Measurements from ENCODE around the gene KATNAL1.

The KATNAL1 gene

DNA sequence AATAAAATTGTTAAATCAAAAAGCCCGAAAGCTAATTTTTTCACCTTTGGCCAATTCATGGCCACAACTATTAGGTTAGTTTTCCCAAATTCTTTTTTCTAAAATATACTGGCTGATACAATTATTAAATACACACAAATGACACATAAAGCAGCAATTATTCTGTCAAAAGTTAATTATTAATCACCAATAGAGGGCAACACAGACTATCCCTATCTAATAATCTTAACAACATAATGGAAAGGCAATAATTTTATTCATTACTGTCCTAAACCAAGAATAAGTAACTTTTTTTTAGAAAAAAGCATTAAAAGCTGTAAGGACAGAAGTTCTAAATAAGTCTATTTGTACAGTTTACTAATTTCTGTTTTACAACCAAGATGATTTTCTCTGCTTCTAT lies 51.7 kb downstream of the KATNAL1 start:
- TF ChIP-seq FOXM1 (IDR thresholded peaks at IDR 0.05; ENCODE audit: borderline replicate concordance) (no peak), SUZ12 (IDR thresholded peaks at IDR 0.05) (no peak), FOXK2 (IDR thresholded peaks at IDR 0.05) (no peak), ELF4 (IDR thresholded peaks at IDR 0.05) (no peak), HDGF (IDR thresholded peaks at IDR 0.05; ENCODE audit: borderline replicate concordance) (no peak), L3MBTL2 (conservative IDR thresholded peaks at IDR 0.05) (no peak), CTBP1 (IDR thresholded peaks at IDR 0.05; ENCODE audit: borderline replicate concordance) (no peak), SP1 (IDR thresholded peaks at IDR 0.05) (no peak), BHLHE40 (IDR thresholded peaks at IDR 0.05; ENCODE audit: borderline replicate concordance) (no peak), TARDBP (IDR thresholded peaks at IDR 0.05) (no peak), NFRKB (IDR thresholded peaks at IDR 0.05) (no peak), ARNT (IDR thresholded peaks at IDR 0.05) (no peak), ZNF384 (IDR thresholded peaks at IDR 0.05) (no peak)
- TF ChIP-seq, protein P1, sequence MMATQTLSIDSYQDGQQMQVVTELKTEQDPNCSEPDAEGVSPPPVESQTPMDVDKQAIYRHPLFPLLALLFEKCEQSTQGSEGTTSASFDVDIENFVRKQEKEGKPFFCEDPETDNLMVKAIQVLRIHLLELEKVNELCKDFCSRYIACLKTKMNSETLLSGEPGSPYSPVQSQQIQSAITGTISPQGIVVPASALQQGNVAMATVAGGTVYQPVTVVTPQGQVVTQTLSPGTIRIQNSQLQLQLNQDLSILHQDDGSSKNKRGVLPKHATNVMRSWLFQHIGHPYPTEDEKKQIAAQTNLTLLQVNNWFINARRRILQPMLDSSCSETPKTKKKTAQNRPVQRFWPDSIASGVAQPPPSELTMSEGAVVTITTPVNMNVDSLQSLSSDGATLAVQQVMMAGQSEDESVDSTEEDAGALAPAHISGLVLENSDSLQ (IDR thresholded peaks at IDR 0.05), result no peak
- DNase-seq (ENCODE audit: extremely low spot score), result no peak
- ChIA-PET CTCF (no interaction called here), POLR2A (no interaction called here)

DNA sequence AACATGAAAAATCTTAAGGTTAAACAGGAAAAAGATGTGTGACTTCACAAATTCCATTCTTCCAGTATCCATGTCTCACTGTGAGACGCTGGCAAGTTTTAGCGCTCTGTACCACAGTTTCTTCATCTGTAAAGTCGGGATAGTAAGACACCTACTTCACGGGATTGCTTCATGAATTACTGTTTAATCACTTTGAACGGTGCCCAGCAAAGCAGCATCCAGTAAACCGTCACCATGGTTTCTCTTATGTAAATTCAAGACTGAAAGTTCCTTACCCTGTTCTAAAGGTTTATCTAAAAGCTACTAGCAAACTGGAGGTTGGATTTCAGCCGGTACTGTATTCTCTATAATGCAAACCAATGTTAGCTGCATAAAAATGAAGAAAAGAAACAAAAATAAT lies 53.5 kb downstream of the KATNAL1 start:
- TF ChIP-seq LEF1 (IDR thresholded peaks at IDR 0.05; ENCODE audit: borderline replicate concordance), result no peak
- no peak for TF ChIP-seq CTBP1 (IDR thresholded peaks at IDR 0.05; ENCODE audit: borderline replicate concordance)
- TF ChIP-seq HDGF (IDR thresholded peaks at IDR 0.05; ENCODE audit: borderline replicate concordance), result no peak
- DNase-seq (ENCODE audit: extremely low spot score), result no peak
- ChIA-PET POLR2A (no interaction called here), CTCF (interaction anchor here (0.6 kb wide), 1 partner anchor 141 kb away, joined by 4 read pairs; no protein-coding TSS in a partner anchor)

DNA sequence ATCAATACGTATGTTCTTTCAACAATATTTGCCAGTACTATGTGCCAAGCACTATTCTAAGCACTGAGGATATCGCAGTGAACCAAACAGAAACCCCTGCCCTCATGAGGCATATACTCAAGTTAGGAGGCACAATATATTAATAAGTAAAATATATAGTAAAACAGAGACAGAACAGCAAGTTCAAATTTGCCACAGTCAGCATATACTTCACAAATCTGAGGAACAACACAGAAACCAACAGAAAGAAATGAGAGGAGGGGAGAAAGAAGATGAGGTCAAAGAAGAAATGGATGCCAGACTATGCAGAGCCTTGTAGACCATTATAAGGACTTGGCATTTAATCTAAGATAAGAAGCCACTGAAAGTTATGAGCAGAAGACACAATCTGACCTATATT lies 59.9 kb downstream of the KATNAL1 start:
- DNase-seq (ENCODE audit: extremely low spot score), result no peak
- TF ChIP-seq L3MBTL2 (conservative IDR thresholded peaks at IDR 0.05) (no peak), BHLHE40 (IDR thresholded peaks at IDR 0.05; ENCODE audit: borderline replicate concordance) (no peak), HDGF (IDR thresholded peaks at IDR 0.05; ENCODE audit: borderline replicate concordance) (no peak), NFRKB (IDR thresholded peaks at IDR 0.05) (no peak), FOXA1 (IDR thresholded peaks at IDR 0.05) (no peak), TARDBP (IDR thresholded peaks at IDR 0.05) (no peak), FOXK2 (IDR thresholded peaks at IDR 0.05) (no peak), LEF1 (IDR thresholded peaks at IDR 0.05; ENCODE audit: borderline replicate concordance) (no peak), SUZ12 (IDR thresholded peaks at IDR 0.05) (no peak), ELF4 (IDR thresholded peaks at IDR 0.05) (no peak), ARNT (IDR thresholded peaks at IDR 0.05) (no peak), FOXM1 (IDR thresholded peaks at IDR 0.05; ENCODE audit: borderline replicate concordance) (no peak), CTBP1 (IDR thresholded peaks at IDR 0.05; ENCODE audit: borderline replicate concordance) (no peak), SP1 (IDR thresholded peaks at IDR 0.05) (no peak)
- TF ChIP-seq, protein P1 (IDR thresholded peaks at IDR 0.05), result no peak
- POLR2A ChIA-PET, result no interaction called here
- CTCF ChIA-PET, result no interaction called here

DNA sequence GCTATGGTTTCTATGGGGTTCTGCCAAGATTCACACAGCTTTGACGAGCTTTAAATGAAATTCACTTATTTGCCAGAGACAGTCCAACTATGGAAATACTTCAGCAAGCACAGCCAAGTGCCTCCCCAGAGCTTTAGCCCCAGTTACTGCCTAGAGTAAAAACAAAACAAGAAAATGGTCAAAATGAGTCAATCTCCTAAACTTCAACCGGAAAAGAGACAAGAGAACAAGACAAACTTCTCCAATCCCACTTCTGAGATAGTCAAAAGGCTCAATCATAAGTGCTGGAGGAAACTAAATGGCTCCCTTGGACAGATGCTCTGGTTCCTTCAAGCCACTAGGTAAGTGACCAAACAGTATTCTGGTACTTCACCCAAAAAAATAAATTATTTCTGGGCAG lies 65.8 kb downstream of the KATNAL1 start:
- CTCF ChIA-PET, result no interaction called here

DNA sequence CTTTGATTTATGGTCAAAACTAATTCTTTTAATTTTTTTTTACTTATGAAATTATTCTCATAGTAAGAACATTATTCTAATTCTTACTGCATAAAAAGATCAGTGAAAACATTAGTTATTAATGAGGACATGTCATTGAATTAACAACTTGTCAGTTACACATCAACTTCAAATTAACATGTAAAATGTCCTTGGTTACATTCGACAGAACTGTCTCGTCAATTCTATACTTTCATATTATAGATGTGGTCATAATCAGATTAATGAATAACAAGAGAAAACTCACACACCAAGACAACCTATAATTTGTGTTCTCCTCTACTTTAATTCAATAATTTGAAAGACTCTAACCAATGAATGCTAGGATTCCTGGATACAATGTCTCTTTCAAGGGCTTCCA lies 66.7 kb downstream of the KATNAL1 start:
- POLR2A ChIA-PET, result no interaction called here
- DNase-seq (ENCODE audit: extremely low spot score), result no peak
- TF ChIP-seq HDGF (IDR thresholded peaks at IDR 0.05; ENCODE audit: borderline replicate concordance), result no peak
- TF ChIP-seq FOXA1 (IDR thresholded peaks at IDR 0.05), result no peak
- TF ChIP-seq CTBP1 (IDR thresholded peaks at IDR 0.05; ENCODE audit: borderline replicate concordance), result no peak
- TF ChIP-seq SP1 (IDR thresholded peaks at IDR 0.05), result no peak
- no peak for TF ChIP-seq FOXM1 (IDR thresholded peaks at IDR 0.05; ENCODE audit: borderline replicate concordance)
- TF ChIP-seq, protein P1 (IDR thresholded peaks at IDR 0.05), result no peak
- no peak for TF ChIP-seq SUZ12 (IDR thresholded peaks at IDR 0.05)
- TF ChIP-seq L3MBTL2 (conservative IDR thresholded peaks at IDR 0.05), result no peak
- no peak for TF ChIP-seq TARDBP (IDR thresholded peaks at IDR 0.05)
- TF ChIP-seq NFRKB (IDR thresholded peaks at IDR 0.05), result no peak
- no peak for TF ChIP-seq ARNT (IDR thresholded peaks at IDR 0.05)
- no peak for TF ChIP-seq FOXK2 (IDR thresholded peaks at IDR 0.05)
- TF ChIP-seq ELF4 (IDR thresholded peaks at IDR 0.05), result no peak
- TF ChIP-seq BHLHE40 (IDR thresholded peaks at IDR 0.05; ENCODE audit: borderline replicate concordance), result no peak
- CTCF ChIA-PET, result no interaction called here

More for the DNA sequence above, 65.8 kb downstream of the KATNAL1 start:
- no peak for DNase-seq (ENCODE audit: extremely low spot score)
- TF ChIP-seq ELF4 (IDR thresholded peaks at IDR 0.05) (no peak), NFRKB (IDR thresholded peaks at IDR 0.05) (no peak), ZNF384 (IDR thresholded peaks at IDR 0.05) (no peak), LEF1 (IDR thresholded peaks at IDR 0.05; ENCODE audit: borderline replicate concordance) (no peak)
- POLR2A ChIA-PET, result no interaction called here

DNA sequence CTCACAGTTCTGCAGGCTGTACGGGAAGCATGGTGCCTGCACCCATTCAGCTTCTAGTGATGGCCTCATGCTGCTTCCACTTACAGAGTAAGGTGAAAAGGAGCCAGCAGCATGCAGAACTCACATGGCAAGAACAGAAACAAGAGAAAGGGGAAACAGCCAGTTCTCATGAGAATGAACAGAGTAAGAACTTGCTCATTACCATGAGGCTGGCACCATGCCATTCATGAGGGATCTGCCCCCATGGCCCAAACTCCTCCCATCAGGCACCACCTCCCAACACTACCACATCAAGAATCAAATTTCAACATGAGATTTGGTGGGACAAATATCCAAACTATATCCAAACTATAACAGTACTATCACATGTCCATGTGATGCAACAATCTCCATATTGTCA lies 72.1 kb downstream of the KATNAL1 start:
- no peak for TF ChIP-seq TARDBP (IDR thresholded peaks at IDR 0.05)
- TF ChIP-seq SUZ12 (IDR thresholded peaks at IDR 0.05), result no peak
- TF ChIP-seq, protein P1 (IDR thresholded peaks at IDR 0.05), result no peak
- TF ChIP-seq ZNF384 (IDR thresholded peaks at IDR 0.05), result no peak
- no peak for TF ChIP-seq ARNT (IDR thresholded peaks at IDR 0.05)
- no peak for TF ChIP-seq HDGF (IDR thresholded peaks at IDR 0.05; ENCODE audit: borderline replicate concordance)
- TF ChIP-seq LEF1 (IDR thresholded peaks at IDR 0.05; ENCODE audit: borderline replicate concordance), result no peak
- TF ChIP-seq L3MBTL2 (conservative IDR thresholded peaks at IDR 0.05), result no peak
- TF ChIP-seq FOXM1 (IDR thresholded peaks at IDR 0.05; ENCODE audit: borderline replicate concordance), result no peak
- TF ChIP-seq FOXK2 (IDR thresholded peaks at IDR 0.05), result no peak
- TF ChIP-seq CTBP1 (IDR thresholded peaks at IDR 0.05; ENCODE audit: borderline replicate concordance), result no peak
- TF ChIP-seq NFRKB (IDR thresholded peaks at IDR 0.05), result no peak
- no peak for TF ChIP-seq ELF4 (IDR thresholded peaks at IDR 0.05)
- no peak for TF ChIP-seq FOXA1 (IDR thresholded peaks at IDR 0.05)
- no peak for TF ChIP-seq BHLHE40 (IDR thresholded peaks at IDR 0.05; ENCODE audit: borderline replicate concordance)
- TF ChIP-seq SP1 (IDR thresholded peaks at IDR 0.05), result no peak

More for the DNA sequence above, 72.1 kb downstream of the KATNAL1 start:
- no peak for DNase-seq (ENCODE audit: extremely low spot score)
- POLR2A ChIA-PET, result interaction anchor here (0.6 kb wide), 1 partner anchor 8 kb away, joined by 3 read pairs; no protein-coding TSS in a partner anchor
- CTCF ChIA-PET, result no interaction called here

All from HEK293T (cell line).